ENCODE measurements around the gene FRS2.

Gene FRS2

DNA sequence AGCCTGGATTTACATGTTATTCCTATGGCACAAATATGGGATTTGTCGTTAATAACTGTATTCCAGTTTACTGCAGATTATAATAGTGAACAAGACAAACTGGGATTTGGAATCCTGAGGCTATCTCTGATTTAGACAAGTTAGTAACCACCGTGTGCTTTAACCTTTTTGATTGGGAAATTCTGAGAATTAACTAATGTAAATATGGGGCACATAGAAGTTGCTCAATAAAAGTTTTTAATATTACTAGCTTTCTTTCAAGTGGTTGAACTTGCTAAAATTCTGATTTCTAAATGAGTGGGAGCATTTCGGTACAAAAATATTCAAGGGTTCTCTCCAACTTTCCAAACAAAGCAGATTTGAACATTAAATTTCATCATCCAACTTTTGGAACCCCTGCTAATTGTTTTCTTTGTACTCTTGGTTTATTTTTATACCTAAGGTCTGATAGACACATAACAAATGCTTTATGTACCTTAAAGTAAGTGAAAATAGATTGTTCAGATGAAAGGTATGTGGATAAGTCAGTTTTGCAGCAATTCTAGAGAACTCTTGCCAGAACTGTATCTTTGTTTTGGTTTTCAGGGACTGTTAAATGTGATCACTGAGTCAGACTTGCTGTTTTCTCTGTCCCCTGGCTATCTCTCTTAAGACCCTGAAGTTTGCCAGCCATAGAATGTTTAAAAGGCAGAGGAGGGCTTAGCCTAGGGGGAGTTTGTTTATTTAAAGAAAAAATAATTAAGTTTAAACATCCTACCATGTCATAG is 57.5 kb downstream of the FRS2 start:
- TF ChIP-seq, protein P1, sequence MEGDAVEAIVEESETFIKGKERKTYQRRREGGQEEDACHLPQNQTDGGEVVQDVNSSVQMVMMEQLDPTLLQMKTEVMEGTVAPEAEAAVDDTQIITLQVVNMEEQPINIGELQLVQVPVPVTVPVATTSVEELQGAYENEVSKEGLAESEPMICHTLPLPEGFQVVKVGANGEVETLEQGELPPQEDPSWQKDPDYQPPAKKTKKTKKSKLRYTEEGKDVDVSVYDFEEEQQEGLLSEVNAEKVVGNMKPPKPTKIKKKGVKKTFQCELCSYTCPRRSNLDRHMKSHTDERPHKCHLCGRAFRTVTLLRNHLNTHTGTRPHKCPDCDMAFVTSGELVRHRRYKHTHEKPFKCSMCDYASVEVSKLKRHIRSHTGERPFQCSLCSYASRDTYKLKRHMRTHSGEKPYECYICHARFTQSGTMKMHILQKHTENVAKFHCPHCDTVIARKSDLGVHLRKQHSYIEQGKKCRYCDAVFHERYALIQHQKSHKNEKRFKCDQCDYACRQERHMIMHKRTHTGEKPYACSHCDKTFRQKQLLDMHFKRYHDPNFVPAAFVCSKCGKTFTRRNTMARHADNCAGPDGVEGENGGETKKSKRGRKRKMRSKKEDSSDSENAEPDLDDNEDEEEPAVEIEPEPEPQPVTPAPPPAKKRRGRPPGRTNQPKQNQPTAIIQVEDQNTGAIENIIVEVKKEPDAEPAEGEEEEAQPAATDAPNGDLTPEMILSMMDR (IDR thresholded peaks at IDR 0.05; ENCODE audit: extremely low read depth, insufficient read depth, missing control alignments): no peak
- no peak for DNase-seq (ENCODE audit: low spot score)

DNA sequence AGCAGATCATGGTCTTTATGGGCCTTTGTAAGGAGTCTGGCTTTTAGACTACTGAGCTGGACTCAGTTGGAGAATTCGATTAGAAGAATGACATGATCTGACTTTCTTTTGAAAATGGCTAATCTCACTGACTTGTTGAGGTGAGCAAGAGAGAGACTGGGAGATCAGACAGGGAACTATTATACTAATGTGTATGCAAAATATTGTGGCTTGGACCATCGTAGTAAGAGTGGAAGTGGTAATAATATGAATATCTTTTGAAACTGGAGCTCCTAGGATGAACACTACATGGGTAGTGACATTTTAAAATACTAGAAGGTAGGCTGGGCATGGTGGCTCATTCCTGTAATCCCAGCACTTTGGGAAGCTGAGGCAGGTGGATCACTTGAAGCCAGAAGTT is 58.8 kb downstream of the FRS2 start:
- no peak for DNase-seq (ENCODE audit: low spot score)
- TF ChIP-seq, protein P1 (IDR thresholded peaks at IDR 0.05; ENCODE audit: extremely low read depth, insufficient read depth, missing control alignments): no peak
- in situ Hi-C loops (cut with MboI; ENCODE audit: low pct_unique_long_range_greater_than_20kb, low sequenced_read_pairs, unreplicated experiment): no loop called here

More for the DNA sequence above, 57.5 kb downstream of the FRS2 start:
- in situ Hi-C loops (cut with MboI; ENCODE audit: low pct_unique_long_range_greater_than_20kb, low sequenced_read_pairs, unreplicated experiment): no loop called here

DNA sequence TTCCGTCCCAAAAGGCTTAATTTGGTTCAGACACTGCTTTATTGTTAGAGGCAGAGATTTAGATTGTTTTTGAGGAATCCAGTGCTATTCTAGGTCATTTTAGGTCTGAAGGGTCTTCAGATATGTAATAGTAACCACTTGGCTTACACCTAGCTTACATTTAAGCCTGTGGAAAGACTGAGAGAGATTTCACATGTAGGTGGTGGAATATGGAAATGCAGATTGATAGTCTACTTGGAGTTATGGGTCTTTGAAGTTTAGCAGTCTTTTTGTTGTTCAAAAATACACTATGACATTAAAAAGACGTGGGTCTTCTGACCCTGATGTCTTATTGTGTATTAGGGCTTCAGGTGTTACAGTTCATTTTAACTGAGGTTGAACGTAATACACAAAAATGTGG is 63.7 kb downstream of the FRS2 start:
- in situ Hi-C loops (cut with MboI; ENCODE audit: low pct_unique_long_range_greater_than_20kb, low sequenced_read_pairs, unreplicated experiment): no loop called here
- TF ChIP-seq, protein P1 (IDR thresholded peaks at IDR 0.05; ENCODE audit: extremely low read depth, insufficient read depth, missing control alignments): no peak
- no peak for DNase-seq (ENCODE audit: low spot score)

DNA sequence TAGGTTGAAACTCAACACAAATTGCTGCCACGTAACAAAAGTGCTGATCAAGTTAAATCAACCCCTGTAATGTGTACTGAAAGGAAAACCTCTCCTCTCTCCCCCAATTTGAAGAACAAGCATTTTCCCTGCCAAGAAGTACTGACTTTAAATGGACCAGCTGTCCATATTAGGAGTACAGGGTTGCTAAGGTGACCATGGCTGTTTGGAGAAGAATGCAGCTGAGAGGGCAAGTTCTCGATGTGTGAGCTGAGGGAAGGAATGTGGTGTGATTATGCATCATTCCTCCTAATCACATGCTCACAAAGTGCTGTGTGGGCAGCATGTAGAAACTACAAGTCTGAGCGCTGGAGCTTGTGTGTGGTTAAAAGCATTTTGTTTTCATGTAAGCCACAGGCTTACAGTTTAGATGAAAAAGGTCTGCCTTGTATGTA is 64.2 kb downstream of the FRS2 start:
- in situ Hi-C loops (cut with MboI; ENCODE audit: low pct_unique_long_range_greater_than_20kb, low sequenced_read_pairs, unreplicated experiment): no loop called here
- TF ChIP-seq, protein P1 (IDR thresholded peaks at IDR 0.05; ENCODE audit: extremely low read depth, insufficient read depth, missing control alignments): no peak
- peak; percentile 28 for DNase-seq (ENCODE audit: low spot score)

DNA sequence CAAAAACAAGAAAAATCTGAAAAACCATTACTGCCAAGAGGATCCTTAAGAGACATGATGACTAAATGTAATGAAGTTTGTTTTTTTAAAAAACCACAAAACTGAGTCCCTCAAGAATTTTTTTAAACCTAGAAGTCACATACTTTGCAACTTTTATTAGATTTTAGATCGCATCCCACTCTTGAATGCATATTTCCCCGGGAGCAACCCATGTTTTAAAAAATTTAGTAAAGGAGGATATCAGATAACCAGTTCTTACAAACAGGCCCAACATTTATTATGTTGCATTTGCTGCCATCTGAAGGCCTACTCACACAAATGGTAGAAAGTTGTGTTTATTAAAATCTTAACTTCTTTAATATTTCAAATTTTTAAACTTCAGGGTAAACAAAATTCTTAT is 70.8 kb downstream of the FRS2 start:
- in situ Hi-C loops (cut with MboI; ENCODE audit: low pct_unique_long_range_greater_than_20kb, low sequenced_read_pairs, unreplicated experiment): no loop called here
- TF ChIP-seq, protein P1 (IDR thresholded peaks at IDR 0.05; ENCODE audit: extremely low read depth, insufficient read depth, missing control alignments): no peak
- DNase-seq (ENCODE audit: low spot score): no peak

DNA sequence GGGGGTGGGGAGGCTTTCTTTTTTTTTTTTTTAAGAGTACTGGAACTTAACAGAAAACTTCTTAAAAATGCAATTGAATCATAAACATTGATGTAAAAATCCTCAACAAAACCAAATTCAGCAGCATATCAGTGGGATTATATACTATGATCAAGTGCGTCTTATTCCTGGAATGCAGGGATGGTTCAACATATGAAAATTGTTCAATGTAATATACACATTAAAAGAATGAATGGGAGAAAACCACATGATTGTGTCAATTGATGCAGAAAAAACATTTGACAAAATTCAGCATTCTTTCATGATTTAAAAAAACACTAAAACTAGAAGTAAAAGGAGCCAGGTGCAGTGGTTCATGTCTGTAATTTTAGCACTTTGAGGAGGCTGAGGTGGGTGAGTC is 73.9 kb downstream of the FRS2 start:
- TF ChIP-seq, protein P1 (IDR thresholded peaks at IDR 0.05; ENCODE audit: extremely low read depth, insufficient read depth, missing control alignments): no peak
- in situ Hi-C loops (cut with MboI; ENCODE audit: low pct_unique_long_range_greater_than_20kb, low sequenced_read_pairs, unreplicated experiment): no loop called here
- DNase-seq (ENCODE audit: low spot score): no peak

Data from GM13977 (cell line).